ENCODE data around the gene ARPP21.

DNA sequence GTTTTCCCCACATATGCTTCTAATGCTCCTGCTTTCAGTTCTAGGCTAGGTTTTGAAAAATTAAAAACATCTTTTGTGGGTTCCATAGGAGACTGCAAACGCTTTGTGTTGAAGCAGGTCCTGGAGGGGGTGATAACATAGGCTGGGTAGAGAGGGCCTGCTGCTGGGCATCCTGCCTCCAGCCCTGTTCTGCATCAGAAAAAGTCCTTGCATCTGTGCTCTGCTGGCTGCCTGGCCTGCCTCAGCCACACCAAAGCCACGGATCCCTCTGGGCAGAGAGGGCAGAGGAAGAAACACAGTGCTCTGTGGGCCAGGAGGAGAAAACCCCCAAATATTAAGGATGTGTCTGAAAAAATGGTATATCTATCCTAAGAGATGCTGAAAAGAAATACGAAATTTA is 3.9 kb upstream of the ARPP21 start:
- TF ChIP-seq EZH2 (IDR thresholded peaks at IDR 0.05; ENCODE audit: insufficient read depth, poor library complexity, severe bottlenecking) (no peak), EZH2phosphoT487 (IDR thresholded peaks at IDR 0.05; ENCODE audit: insufficient read depth, low read depth) (no peak)
